ENCODE data around the gene LRRC8A. TPM values are rescaled to one million over a fixed set of nuclear protein-coding genes. Genes with fewer than 3 reads are reported as not detected.

The LRRC8A gene
- total and polyA plus RNA-seq, 8 donors: 8.7 to 20.4 (median 10.1) TPM

DNA sequence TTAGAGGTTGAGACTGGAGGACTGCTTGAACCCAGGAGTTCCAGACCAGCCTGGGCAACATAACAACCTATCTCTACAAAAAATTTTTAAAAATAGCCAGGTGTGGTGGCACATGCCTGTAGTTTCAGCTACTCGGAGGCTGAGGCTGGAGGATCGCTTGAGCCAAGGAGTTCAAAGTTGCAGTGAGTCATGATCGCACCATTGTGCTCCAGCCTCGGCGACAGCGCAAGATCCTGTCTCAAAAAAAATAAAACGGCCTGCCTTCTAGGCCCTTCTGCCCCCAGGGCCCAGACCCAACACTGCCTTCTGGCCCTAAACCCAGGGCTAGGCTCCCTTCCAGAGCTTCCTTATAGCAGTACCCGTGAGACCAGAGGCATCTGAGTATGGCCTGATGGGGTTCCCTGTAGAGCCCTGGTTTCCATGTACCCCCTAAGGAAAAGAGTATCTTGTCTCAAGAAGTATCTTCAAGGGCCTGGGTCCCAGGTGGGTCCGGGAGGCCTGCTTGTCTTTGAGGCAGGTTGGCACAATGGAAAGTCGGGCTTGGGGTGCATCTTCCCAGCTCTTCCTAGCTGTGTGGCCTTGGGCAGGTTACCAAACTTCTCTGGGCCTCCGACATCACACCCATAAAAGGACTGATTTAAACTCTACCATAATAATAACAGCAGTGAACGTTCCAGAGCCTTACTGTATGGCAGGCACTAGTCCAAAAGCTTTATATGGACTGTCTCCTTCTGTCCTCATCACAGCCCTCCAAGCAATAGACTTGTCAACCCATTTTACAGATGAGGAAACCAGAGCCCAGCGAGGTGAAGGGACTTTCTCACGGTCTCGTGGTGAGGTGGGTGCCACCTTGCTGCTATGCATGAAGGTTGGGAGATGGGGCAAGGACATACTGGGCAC lies 9.6 kb downstream of the LRRC8A start:
- H3K27ac ChIP-seq: peak overlapping the region; percentile 54 to 85 (median 80)

DNA sequence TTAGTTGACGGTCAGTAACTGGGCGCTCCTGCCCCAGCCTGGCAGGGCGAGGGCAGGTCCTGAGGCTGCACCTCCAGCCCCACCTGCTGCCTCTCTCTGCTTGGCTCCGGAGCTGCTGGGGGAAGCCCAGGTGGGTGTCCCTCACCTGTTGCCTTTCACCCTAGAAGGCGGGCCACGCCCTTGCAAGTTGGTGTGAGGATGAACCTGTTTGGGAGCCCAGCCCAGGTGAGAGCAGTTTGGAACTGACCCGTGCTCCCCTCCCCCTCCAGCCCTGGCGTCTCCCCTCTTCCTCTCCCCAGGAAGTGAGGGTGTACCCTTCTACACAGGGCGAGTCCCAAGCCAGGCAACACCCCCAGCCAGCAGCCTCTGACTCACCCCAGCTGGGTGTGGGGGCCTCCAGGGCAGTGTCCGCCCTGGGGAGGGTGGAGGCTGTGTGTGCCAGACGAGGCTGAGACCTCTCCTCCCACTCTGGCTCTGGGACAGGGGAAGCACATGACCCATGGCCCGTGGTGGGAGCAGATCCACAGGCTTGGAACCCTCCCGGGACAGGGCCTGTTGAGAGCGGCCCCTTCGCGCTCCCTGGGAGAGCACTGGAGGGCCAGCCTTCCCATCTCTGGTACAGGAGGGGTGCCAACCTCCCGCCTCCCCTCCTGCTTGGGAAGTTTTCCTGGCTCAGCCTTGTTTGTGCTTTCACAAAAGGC lies 10.4 kb downstream of the LRRC8A start:
- intact Hi-C loops (cut with DNase I): no loop called here
- 48 to 53% methylated on average over 17 of the region's 17 CpGs for WGBS, 2 donors
- TF ChIP-seq, protein P1, sequence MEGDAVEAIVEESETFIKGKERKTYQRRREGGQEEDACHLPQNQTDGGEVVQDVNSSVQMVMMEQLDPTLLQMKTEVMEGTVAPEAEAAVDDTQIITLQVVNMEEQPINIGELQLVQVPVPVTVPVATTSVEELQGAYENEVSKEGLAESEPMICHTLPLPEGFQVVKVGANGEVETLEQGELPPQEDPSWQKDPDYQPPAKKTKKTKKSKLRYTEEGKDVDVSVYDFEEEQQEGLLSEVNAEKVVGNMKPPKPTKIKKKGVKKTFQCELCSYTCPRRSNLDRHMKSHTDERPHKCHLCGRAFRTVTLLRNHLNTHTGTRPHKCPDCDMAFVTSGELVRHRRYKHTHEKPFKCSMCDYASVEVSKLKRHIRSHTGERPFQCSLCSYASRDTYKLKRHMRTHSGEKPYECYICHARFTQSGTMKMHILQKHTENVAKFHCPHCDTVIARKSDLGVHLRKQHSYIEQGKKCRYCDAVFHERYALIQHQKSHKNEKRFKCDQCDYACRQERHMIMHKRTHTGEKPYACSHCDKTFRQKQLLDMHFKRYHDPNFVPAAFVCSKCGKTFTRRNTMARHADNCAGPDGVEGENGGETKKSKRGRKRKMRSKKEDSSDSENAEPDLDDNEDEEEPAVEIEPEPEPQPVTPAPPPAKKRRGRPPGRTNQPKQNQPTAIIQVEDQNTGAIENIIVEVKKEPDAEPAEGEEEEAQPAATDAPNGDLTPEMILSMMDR (IDR thresholded peaks at IDR 0.05): no peak
- ATAC-seq: peak; percentile 79 to 93 (median 88)
- Histone ChIP-seq H3K9me3 (no peaks in the 10 kb centered on the region), H3K36me3 (no peaks in the 10 kb centered on the region), H3K27me3 (no peaks in the 10 kb centered on the region), H3K4me3 (no peak overlapping the region), H3K27ac (peak overlapping the region; percentile 54 to 85 (median 80)), H3K4me1 (peaks cover 0 to 9% (median 5%) of the 10 kb centered on the region in 3 donors)
- DNase-seq: peak; percentile 69 to 90 (median 76)
- no peak for FAIRE-seq

More for the DNA sequence above, 9.6 kb downstream of the LRRC8A start:
- Histone ChIP-seq H3K36me3 (peaks cover 0 to 3% (median 0%) of the 10 kb centered on the region in 3 donors), H3K27me3 (no peaks in the 10 kb centered on the region), H3K4me3 (no peak overlapping the region), H3K4me1 (peaks cover 0 to 9% (median 5%) of the 10 kb centered on the region in 3 donors), H3K9me3 (no peaks in the 10 kb centered on the region)
- intact Hi-C loops (cut with DNase I): no loop called here
- FAIRE-seq (no peak), ATAC-seq (no peak), DNase-seq (no peak)
- 77 to 79% methylated on average over 15 of the region's 15 CpGs for WGBS, 2 donors
- TF ChIP-seq, protein P1 (IDR thresholded peaks at IDR 0.05): no peak

DNA sequence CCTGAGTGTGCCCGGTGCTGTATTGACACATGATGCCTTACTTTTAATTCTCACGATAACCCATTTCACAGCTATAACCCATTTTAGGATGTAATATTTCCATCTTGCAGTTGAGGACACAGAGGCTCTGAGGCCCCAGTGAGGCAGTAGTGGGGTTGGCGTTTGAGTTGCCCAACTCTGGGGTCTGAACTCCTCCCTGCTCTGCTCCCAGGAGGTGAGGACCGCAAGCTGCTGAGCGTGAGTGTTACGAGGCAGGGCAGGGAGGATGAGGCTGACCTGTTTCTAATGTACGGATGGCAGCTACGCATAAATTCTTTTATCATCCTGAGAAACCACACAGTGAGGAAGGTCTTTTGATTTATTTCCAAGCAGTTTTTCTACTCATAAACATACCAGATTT lies 11.4 kb downstream of the LRRC8A start:
- H3K27ac ChIP-seq: peak overlapping the region; percentile 54 to 85 (median 80)
- ATAC-seq: no peak
- TF ChIP-seq, protein P1 (IDR thresholded peaks at IDR 0.05): no peak
- H3K4me1 ChIP-seq: peaks cover 0 to 12% (median 5%) of the 10 kb centered on the region in 3 donors
- DNase-seq: no peak
- no peaks in the 10 kb centered on the region for H3K27me3 ChIP-seq
- no peak overlapping the region for H3K4me3 ChIP-seq
- no peaks in the 10 kb centered on the region for H3K9me3 ChIP-seq
- no peaks in the 10 kb centered on the region for H3K36me3 ChIP-seq
- intact Hi-C loops (cut with DNase I): no loop called here
- no peak for FAIRE-seq
- WGBS, 2 donors: 79 to 82% methylated on average over 8 of the region's 8 CpGs

DNA sequence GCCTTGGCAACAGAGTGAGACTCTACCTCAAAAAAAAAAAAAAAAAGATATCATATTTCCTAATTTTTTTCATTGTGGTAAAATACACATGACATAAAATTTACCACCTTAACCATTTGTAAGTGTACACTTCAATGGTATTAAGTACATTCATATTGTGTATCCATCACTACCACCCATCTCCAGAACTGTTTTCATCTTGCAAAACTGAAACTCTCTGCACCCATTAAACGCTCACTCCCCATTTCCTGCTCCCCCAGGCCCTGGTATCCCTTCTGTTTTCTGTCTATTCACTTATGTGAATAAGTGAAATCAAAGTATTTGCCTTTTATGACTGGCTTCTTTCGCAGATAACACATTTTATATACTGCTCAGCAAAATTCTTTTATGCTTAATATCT lies 12.8 kb downstream of the LRRC8A start:
- no peaks in the 10 kb centered on the region for H3K36me3 ChIP-seq
- FAIRE-seq: no peak
- H3K9me3 ChIP-seq: no peaks in the 10 kb centered on the region
- no peak overlapping the region for H3K27ac ChIP-seq
- H3K27me3 ChIP-seq: no peaks in the 10 kb centered on the region
- no peak for ATAC-seq
- no peak overlapping the region for H3K4me3 ChIP-seq
- intact Hi-C loops (cut with DNase I): no loop called here
- H3K4me1 ChIP-seq: peaks cover 0 to 14% (median 5%) of the 10 kb centered on the region in 3 donors
- TF ChIP-seq, protein P1 (IDR thresholded peaks at IDR 0.05): no peak
- DNase-seq: no peak
- 84 to 93% methylated on average over 2 of the region's 2 CpGs for WGBS, 2 donors

Data from pancreas (tissue), 10 donors.